NB4 (cell line): Measurements from ENCODE around the gene SMARCD1.

ENCODE experiments used
- MYC ChIP-seq: IDR thresholded peaks from 2 replicates; pipeline ENCODE4 v1.6.1; 2011; ENCODE audit warnings: low read depth, low read length
- POLR2A ChIP-seq: IDR thresholded peaks from 2 replicates; pipeline ENCODE4 v1.6.1; 2011; ENCODE audit warnings: mild to moderate bottlenecking; ENCODE audit not compliant: insufficient read length; ENCODE audit errors: extremely low read depth
- TF ChIP-seq, protein P1 (sequence below): IDR thresholded peaks from one replicate; pipeline ENCODE4 v1.5.1; 2012; ENCODE audit warnings: low read depth, low read length
- TF ChIP-seq, protein P2 (sequence below): IDR thresholded peaks from 2 replicates; pipeline ENCODE4 v1.6.1; 2011; ENCODE audit warnings: low read depth, low read length

DNA sequence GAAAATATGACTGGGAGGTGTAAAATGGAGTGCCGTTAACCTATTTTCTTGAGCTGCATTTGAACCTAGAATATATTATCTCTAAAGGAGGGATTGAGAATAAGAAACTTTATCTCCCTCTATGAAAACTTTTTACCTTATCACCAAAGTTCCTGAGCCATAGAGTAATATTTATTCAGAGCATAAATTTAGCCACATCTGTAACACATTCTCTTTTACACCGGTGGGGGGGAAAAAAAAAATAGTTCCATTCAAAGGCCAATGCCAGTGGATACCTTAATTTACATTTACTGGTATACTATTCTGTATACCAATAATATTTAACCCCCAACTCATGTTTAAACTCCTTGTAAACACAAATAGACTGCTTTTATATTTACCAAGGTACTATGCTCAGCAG is 60.3 kb downstream of the SMARCD1 start:
- TF ChIP-seq, protein P1, sequence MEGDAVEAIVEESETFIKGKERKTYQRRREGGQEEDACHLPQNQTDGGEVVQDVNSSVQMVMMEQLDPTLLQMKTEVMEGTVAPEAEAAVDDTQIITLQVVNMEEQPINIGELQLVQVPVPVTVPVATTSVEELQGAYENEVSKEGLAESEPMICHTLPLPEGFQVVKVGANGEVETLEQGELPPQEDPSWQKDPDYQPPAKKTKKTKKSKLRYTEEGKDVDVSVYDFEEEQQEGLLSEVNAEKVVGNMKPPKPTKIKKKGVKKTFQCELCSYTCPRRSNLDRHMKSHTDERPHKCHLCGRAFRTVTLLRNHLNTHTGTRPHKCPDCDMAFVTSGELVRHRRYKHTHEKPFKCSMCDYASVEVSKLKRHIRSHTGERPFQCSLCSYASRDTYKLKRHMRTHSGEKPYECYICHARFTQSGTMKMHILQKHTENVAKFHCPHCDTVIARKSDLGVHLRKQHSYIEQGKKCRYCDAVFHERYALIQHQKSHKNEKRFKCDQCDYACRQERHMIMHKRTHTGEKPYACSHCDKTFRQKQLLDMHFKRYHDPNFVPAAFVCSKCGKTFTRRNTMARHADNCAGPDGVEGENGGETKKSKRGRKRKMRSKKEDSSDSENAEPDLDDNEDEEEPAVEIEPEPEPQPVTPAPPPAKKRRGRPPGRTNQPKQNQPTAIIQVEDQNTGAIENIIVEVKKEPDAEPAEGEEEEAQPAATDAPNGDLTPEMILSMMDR, result no peak
- no peak for TF ChIP-seq POLR2A
- TF ChIP-seq, protein P2, sequence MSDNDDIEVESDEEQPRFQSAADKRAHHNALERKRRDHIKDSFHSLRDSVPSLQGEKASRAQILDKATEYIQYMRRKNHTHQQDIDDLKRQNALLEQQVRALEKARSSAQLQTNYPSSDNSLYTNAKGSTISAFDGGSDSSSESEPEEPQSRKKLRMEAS, result no peak
- no peak for TF ChIP-seq MYC
